H9 (cell line): ENCODE results near the gene UBP1. TPM values are rescaled to one million over a fixed set of nuclear protein-coding genes. Genes with fewer than 3 reads are reported as not detected.
"Not testable (repeated sequence)": the region's sequence is repeated elsewhere in the genome, so short reads cannot be mapped to it uniquely, and the experiment has no call there.

Source experiments
- DNase-seq: peaks from one replicate; pipeline ENCODE4 v3.0.0-alpha.2; 2017
- H2AFZ ChIP-seq: one replicate; pipeline ENCODE4 v1.6.1; 2013; ENCODE audit warnings: mild to moderate bottlenecking, low read length, control low read depth, moderate library complexity
- H2AK5ac ChIP-seq: 2 replicates; pipeline ENCODE4 v1.6.1; 2013; ENCODE audit warnings: low read length, control low read depth, mixed read lengths; ENCODE audit not compliant: insufficient read length
- H2BK120ac ChIP-seq: one replicate; pipeline ENCODE4 v1.6.1; 2013; ENCODE audit warnings: low read depth, mild to moderate bottlenecking, low read length, control low read depth, inconsistent platforms; ENCODE audit not compliant: poor library complexity, severe bottlenecking
- H2BK12ac ChIP-seq: 2 replicates; pipeline ENCODE4 v1.6.1; 2013; ENCODE audit warnings: low read length, control low read depth, mixed read lengths, low read depth; ENCODE audit not compliant: insufficient read length
- H2BK15ac ChIP-seq: 2 replicates; pipeline ENCODE4 v1.6.1; 2013; ENCODE audit warnings: low read depth, low read length, control low read depth
- H2BK20ac ChIP-seq: one replicate; pipeline ENCODE4 v1.6.1; 2013; ENCODE audit warnings: low read depth, mild to moderate bottlenecking, low read length, control low read depth, inconsistent platforms; ENCODE audit not compliant: poor library complexity, severe bottlenecking
- H2BK5ac ChIP-seq: 2 replicates; pipeline ENCODE4 v1.6.1; 2013; ENCODE audit warnings: low read length, control low read depth, mixed read lengths; ENCODE audit not compliant: insufficient read length
- H3K14ac ChIP-seq: 2 replicates; pipeline ENCODE4 v1.6.1; 2013; ENCODE audit warnings: low read length, control low read depth; ENCODE audit not compliant: insufficient read depth
- H3K18ac ChIP-seq: 2 replicates; pipeline ENCODE4 v1.6.1; 2013; ENCODE audit warnings: low read depth, mild to moderate bottlenecking, mixed read lengths, low read length, control low read depth; ENCODE audit not compliant: insufficient read length
- H3K23ac ChIP-seq: 2 replicates; pipeline ENCODE4 v1.6.1; 2013; ENCODE audit warnings: low read length, control low read depth, mixed read lengths, low read depth; ENCODE audit not compliant: insufficient read length
- H3K23me2 ChIP-seq: 2 replicates; pipeline ENCODE4 v1.6.1; 2013; ENCODE audit warnings: low read depth, mild to moderate bottlenecking, mixed read lengths, low read length, control low read depth; ENCODE audit not compliant: insufficient read length, poor library complexity, severe bottlenecking
- H3K27ac ChIP-seq: 2 replicates; pipeline ENCODE4 v1.5.1; 2013; ENCODE audit warnings: low read length, control low read depth, mixed read lengths, low read depth; ENCODE audit not compliant: insufficient read length
- H3K27me3 ChIP-seq: 2 replicates; pipeline ENCODE4 v1.6.1; 2013; ENCODE audit warnings: low read length, control low read depth, inconsistent platforms; ENCODE audit not compliant: insufficient read depth
- H3K4ac ChIP-seq: 2 replicates; pipeline ENCODE4 v1.6.1; 2013; ENCODE audit warnings: low read depth, mild to moderate bottlenecking, control low read depth, inconsistent platforms, low read length, moderate library complexity
- H3K4me1 ChIP-seq: 2 replicates; pipeline ENCODE4 v1.6.1; 2013; ENCODE audit warnings: low read length, control low read depth, inconsistent platforms; ENCODE audit not compliant: insufficient read depth
- H3K4me2 ChIP-seq: 2 replicates; pipeline ENCODE4 v1.6.1; 2013; ENCODE audit warnings: low read length, control low read depth, mixed read lengths; ENCODE audit not compliant: insufficient read length, insufficient read depth
- H3K56ac ChIP-seq: 2 replicates; pipeline ENCODE4 v1.6.1; 2013; ENCODE audit warnings: low read depth, mild to moderate bottlenecking, mixed read lengths, low read length, control low read depth; ENCODE audit not compliant: insufficient read length
- H3K79me1 ChIP-seq: 2 replicates; pipeline ENCODE4 v1.6.1; 2013; ENCODE audit warnings: low read depth, mild to moderate bottlenecking, moderate library complexity, low read length, control low read depth, inconsistent platforms; ENCODE audit not compliant: insufficient read depth, poor library complexity, severe bottlenecking
- H3K79me2 ChIP-seq: 2 replicates; pipeline ENCODE4 v1.6.1; 2013; ENCODE audit warnings: low read length, control low read depth, inconsistent platforms; ENCODE audit not compliant: insufficient read depth
- H3K9ac ChIP-seq: 2 replicates; pipeline ENCODE4 v1.6.1; 2013; ENCODE audit warnings: low read length, control low read depth, mixed read lengths; ENCODE audit not compliant: insufficient read length; ENCODE audit errors: extremely low read depth
- H3K9me3 ChIP-seq: one replicate; pipeline ENCODE4 v1.6.1; 2013; ENCODE audit warnings: low read depth, low read length, inconsistent platforms; ENCODE audit not compliant: control insufficient read depth
- H3T11ph ChIP-seq: one replicate; pipeline ENCODE4 v1.6.1; 2013; ENCODE audit warnings: mild to moderate bottlenecking, low read length, control low read depth, inconsistent platforms
- H4K20me1 ChIP-seq: one replicate; pipeline ENCODE4 v1.6.1; 2013; ENCODE audit not compliant: control insufficient read depth, insufficient read length, insufficient read depth
- H4K5ac ChIP-seq: 2 replicates; pipeline ENCODE4 v1.6.1; 2013; ENCODE audit warnings: low read depth, mild to moderate bottlenecking, mixed read lengths, low read length, control low read depth; ENCODE audit not compliant: insufficient read length
- H4K8ac ChIP-seq: replicated peaks from 2 replicates; pipeline ENCODE4 v1.6.1; 2013; ENCODE audit warnings: low read length, control low read depth, mixed read lengths, low read depth; ENCODE audit not compliant: insufficient read length
- H4K91ac ChIP-seq: 2 replicates; pipeline ENCODE4 v1.6.1; 2013; ENCODE audit warnings: low read depth, mild to moderate bottlenecking, moderate library complexity, mixed read lengths, low read length, control low read depth; ENCODE audit not compliant: insufficient read length
- H3K27ac Mint-ChIP-seq, 3 experiments: 2 replicates in 2 of 3; 3 replicates in 1 of 3; pipeline ENCODE4 v1.8.0; 2020 to 2021; ENCODE audit warnings: mixed read lengths in 3 of 3, mild to moderate bottlenecking in 1 of 3, moderate library complexity in 1 of 3
- H3K27me3 Mint-ChIP-seq: 2 replicates; pipeline ENCODE4 v1.8.0; 2021; ENCODE audit warnings: low read depth, mild to moderate bottlenecking, moderate library complexity, mixed read lengths
- H3K36me3 Mint-ChIP-seq, 3 experiments: 2 replicates in 2 of 3; 3 replicates in 1 of 3; pipeline ENCODE4 v1.8.0; 2020 to 2021; ENCODE audit warnings: low read depth in 3 of 3, mixed read lengths in 3 of 3; ENCODE audit not compliant: insufficient read depth in 1 of 3
- H3K4me1 Mint-ChIP-seq, 2 experiments: 2 replicates each; pipeline ENCODE4 v1.8.0; 2020; ENCODE audit warnings: mixed read lengths in 2 of 2
- H3K4me3 Mint-ChIP-seq, 2 experiments: 2 replicates in 1 of 2; 3 replicates in 1 of 2; pipeline ENCODE4 v1.8.0; 2020 to 2021; ENCODE audit warnings: mild to moderate bottlenecking in 2 of 2, mixed read lengths in 2 of 2, moderate library complexity in 1 of 2
- H3K9me3 Mint-ChIP-seq, 2 experiments: 2 replicates in 1 of 2; 3 replicates in 1 of 2; pipeline ENCODE4 v1.8.0; 2020; ENCODE audit warnings: mild to moderate bottlenecking in 2 of 2, mixed read lengths in 2 of 2, moderate library complexity in 1 of 2
- CTCF ChIP-seq: fragments of 200-600 bp; sonication (generic); conservative IDR thresholded peaks from 3 replicates; pipeline ENCODE4 v1.8.0; 2021; ENCODE audit warnings: antibody characterized with exemption, mild to moderate bottlenecking
- WGBS: extraction: QIAGEN DNeasy Blood & Tissue Kit; methylation state at CpG from one replicate; pipeline ENCODE4 v1.1.7; 2013; ENCODE audit warnings: missing lambda C conversion rate, low lambda C conversion rate, mixed read lengths; ENCODE audit not compliant: insufficient read length; ENCODE audit errors: extremely low coverage; 5-methylcytosine and 5-hydroxymethylcytosine counted together
- total RNA-seq: library from RNA; stranded (reverse); gene quantifications from 2 replicates; pipeline ENCODE4 v1.2.1, GENCODE V29; 2021

The UBP1 gene
- total RNA-seq, 1 experiment from 2014 or later = 103 TPM

GRCh38 chr3:33453331-33453761 lies 13.1 kb upstream of the UBP1 start:
- WGBS = no CpG with 5 or more reads among the region's 19 CpGs
- Histone ChIP-seq H3K4ac (no peak overlapping the region), H3K27me3 (no peaks in the 10 kb centered on the region), H3K9me3 (peaks cover 8% of the 10 kb centered on the region), H3K4me1 (no peaks in the 10 kb centered on the region), H2BK5ac (no peak overlapping the region), H3K23ac (no peak overlapping the region), H3K79me1 (no peaks in the 10 kb centered on the region), H2BK15ac (no peak overlapping the region), H3K14ac (no peak overlapping the region), H3K4me2 (no peak overlapping the region), H3T11ph (no peak overlapping the region), H2BK12ac (no peak overlapping the region), H4K20me1 (no peaks in the 10 kb centered on the region), H2BK120ac (no peak overlapping the region), H3K18ac (no peak overlapping the region), H2AFZ (no peak overlapping the region), H3K9ac (no peak overlapping the region), H4K8ac (no peak overlapping the region), H3K27ac (no peak overlapping the region), H3K23me2 (no peaks in the 10 kb centered on the region), H4K5ac (no peak overlapping the region), H4K91ac (no peak overlapping the region), H2BK20ac (no peak overlapping the region), H3K79me2 (no peaks in the 10 kb centered on the region), H2AK5ac (no peak overlapping the region), H3K56ac (no peak overlapping the region)
- H3K4me1 Mint-ChIP-seq = peaks cover 10 to 13% of the 10 kb centered on the region in 2 experiments
- H3K27me3 Mint-ChIP-seq = peaks cover 3% of the 10 kb centered on the region
- no peak for TF ChIP-seq CTCF
- no peak for DNase-seq
- H3K27ac Mint-ChIP-seq = no peak overlapping the region
- peaks cover 16 to 29% of the 10 kb centered on the region in 2 experiments for H3K9me3 Mint-ChIP-seq
- no peak overlapping the region for H3K4me3 Mint-ChIP-seq
- peaks cover 57 to 80% (median 75%) of the 10 kb centered on the region in 3 experiments for H3K36me3 Mint-ChIP-seq

GRCh38 chr3:33451994-33452393 lies 11.8 kb upstream of the UBP1 start:
- not testable (repeated sequence) for H3K9ac ChIP-seq, H3K4ac ChIP-seq, H2BK120ac ChIP-seq, H3K27ac ChIP-seq, H3K27ac Mint-ChIP-seq, H3K23ac ChIP-seq, H2AK5ac ChIP-seq, H2BK12ac ChIP-seq, H2AFZ ChIP-seq, H4K20me1 ChIP-seq, H3K79me1 ChIP-seq, H3K23me2 ChIP-seq, H2BK20ac ChIP-seq, H4K5ac ChIP-seq, H3K79me2 ChIP-seq, H2BK15ac ChIP-seq, H3K56ac ChIP-seq, H3T11ph ChIP-seq, H3K4me3 Mint-ChIP-seq, H4K91ac ChIP-seq, H3K27me3 ChIP-seq, H4K8ac ChIP-seq, H3K4me1 ChIP-seq, H3K4me2 ChIP-seq, H3K27me3 Mint-ChIP-seq, H3K18ac ChIP-seq, H3K14ac ChIP-seq, H2BK5ac ChIP-seq, H3K9me3 ChIP-seq, DNase-seq
- Mint-ChIP-seq H3K36me3 (peaks cover 51 to 72% (median 65%) of the 10 kb centered on the region in 3 experiments), H3K4me1 (peaks cover 17 to 25% of the 10 kb centered on the region in 2 experiments), H3K9me3 (peaks cover 10 to 22% of the 10 kb centered on the region in 2 experiments)
- no CpG with 5 or more reads among the region's 1 CpG for WGBS
